Hematopoietic multipotent progenitor cell treated with erythropoietin and hydrocortisone succinate and interleukin-3 and kit ligand, for 15 days (in vitro differentiated cells): Measurements from ENCODE around the gene ZFAND3.

Experiments
- DNase-seq: peaks from one replicate; pipeline ENCODE4 v3.0.0-alpha.2; 2015; ENCODE audit warnings: low spot score

The ZFAND3 gene

DNA sequence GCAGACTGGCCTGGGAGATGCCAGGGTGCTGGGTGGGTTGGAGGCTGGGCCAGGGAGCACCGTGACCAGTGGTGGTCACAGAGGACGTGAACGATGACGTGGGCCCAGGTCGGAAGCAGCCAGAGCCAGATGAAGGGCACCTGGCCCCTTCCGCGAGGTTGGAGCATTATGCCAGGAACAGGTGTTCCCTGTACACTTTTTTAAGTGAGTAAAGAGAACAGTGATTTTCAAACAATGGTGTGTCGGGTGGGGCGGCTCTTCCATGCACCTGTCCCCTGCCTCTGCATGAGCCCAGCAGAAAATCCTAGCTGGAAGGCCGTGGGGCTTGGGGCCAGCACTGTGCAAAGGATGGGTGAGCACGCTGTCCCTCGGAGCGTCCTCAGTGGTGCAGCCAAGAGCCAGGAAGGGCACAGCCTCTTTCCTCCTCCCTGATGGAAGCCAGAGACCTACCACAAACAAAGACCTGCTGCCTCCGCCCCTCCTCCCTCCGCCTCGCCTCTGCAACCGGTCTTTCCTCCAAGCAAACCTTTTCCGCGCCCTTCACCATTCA, 350.5 kb downstream of the ZFAND3 start:
- no peak for DNase-seq

DNA sequence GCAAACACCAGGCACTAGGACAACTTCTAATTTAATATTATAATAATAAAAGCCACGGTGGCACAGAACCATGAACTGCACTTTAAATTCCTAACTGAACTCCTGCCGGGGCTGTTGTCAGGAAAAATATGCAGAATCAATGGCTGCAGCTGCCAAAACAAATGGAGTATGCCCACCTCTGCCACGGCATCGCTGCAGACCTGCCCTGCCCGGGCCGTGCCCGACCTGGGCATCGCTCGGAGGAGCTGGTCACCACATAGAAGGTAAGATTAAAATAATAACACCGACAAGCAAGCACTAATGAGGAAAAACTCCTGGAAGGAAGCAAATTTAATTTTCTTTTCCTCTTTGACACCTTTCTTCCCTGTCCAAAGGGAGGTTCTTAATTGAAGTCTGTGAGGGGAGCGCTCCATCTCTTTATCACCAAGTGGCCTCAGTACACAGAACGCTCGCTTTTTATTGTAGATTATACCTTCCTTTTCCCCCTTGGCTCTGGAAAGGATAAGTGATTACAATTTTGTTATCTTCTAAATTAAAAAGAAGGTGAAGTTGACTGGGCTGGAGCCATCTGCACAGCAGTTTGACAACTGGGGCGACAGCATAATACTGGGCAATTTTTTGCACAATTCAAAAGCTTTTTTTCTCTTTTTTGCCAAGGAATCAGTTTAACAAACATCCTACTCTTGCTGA, 351.3 kb downstream of the ZFAND3 start:
- DNase-seq, result no peak

DNA sequence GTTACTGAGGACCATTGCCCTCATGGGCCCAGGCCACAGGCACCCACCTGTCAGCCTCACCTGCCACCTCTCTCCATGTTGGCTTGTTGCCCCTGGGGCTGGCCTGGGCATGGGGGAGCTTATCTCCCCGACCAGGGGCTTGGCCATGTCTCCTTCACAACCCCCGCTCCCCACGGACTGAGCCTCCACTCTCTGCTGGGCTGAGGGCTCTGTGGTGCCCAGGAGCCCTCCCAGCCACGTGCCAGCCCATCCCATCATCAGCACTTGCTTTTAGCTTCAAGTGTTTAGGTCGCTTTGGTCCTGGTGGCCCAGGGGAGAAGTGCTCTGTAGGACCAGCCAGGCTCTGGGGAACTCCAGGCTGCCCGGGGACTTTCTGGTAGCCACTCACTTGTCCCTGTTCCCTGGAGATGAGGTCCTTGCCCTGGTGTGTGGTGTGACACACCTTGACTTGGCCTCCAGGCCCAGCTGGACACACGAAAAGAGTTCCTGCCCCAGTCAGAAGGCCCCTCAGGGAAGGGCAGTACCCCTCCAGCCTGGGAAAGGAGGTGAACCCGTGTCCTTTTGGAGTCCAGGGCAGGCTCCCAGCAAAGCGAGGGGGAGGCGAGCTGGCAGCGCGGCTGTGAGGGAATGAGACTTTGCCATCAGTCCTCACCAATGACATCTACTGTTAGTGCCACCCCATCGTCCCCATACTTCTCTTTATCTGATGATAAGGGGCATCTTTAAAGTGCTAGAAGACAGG, 352.6 kb downstream of the ZFAND3 start:
- DNase-seq, result no peak

DNA sequence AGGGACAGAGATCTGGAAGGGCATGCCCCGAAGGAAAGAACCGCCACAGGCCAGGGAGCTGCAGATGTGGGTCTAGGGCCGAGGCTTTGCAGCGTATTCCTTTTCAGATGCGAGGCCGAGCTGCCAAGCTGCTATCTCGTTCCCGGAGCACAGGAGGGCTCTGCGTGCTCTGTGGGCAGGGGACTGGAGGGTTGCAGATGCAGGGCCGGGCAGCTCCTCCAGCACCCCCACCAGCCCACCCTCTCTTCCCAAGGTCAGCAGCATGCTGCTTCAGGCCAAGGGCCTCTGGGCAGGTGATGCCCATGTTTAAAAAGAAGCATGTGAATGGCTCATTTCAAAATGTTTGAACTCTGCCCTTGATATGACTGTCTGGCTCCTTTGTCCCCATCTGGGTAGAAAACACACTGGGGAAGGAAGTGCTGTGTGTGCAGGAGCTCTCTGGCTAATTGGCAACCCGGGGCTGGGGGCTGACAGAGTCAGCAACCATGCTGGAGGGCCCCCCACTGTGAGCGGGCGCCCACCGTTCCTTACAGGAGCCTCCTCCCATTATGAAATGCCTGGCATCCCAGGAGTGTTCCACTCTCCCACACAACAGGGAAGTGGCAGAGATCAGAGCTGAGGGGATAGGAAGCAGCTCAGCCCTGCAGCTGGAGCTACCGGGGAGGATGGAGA, 353.3 kb downstream of the ZFAND3 start:
- no peak for DNase-seq

DNA sequence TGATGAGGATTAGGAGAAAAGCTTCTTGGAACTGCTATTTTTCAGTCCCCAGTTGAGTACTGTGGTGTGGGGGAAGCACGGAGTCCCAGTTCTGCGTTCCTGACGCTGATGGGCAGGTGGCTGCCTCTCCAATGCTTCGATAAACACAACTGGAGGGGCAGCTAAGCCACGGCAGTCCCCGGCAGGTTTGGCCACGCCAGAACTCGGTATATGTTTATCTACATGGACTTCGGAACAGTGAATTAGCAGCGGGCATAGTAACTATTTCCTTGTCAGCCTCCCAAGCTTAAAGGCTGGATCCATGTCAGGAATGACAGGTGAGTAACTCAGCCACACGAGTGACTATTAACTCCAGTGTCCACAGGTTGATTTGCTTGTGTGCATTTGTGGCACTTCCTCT, 354.4 kb downstream of the ZFAND3 start:
- no peak for DNase-seq

DNA sequence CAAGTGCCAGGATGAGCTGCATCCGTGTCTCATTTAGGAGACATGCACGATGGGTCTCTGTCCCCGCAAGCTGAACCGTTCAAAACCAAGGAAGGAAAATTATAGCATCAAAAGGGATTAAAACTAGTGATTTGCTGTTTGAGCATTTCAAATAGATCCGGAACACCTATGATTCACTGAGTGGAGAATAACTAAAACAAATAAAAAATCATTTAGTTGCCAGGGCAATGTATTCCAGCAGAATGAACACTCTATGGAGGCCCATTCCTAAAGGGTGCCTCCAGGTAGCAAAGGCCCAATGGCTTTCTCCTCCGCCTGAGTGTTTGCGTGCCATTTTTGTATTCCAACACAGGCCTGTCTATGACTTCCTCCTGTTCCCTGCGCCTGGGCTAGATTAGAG, 354.8 kb downstream of the ZFAND3 start:
- no peak for DNase-seq

DNA sequence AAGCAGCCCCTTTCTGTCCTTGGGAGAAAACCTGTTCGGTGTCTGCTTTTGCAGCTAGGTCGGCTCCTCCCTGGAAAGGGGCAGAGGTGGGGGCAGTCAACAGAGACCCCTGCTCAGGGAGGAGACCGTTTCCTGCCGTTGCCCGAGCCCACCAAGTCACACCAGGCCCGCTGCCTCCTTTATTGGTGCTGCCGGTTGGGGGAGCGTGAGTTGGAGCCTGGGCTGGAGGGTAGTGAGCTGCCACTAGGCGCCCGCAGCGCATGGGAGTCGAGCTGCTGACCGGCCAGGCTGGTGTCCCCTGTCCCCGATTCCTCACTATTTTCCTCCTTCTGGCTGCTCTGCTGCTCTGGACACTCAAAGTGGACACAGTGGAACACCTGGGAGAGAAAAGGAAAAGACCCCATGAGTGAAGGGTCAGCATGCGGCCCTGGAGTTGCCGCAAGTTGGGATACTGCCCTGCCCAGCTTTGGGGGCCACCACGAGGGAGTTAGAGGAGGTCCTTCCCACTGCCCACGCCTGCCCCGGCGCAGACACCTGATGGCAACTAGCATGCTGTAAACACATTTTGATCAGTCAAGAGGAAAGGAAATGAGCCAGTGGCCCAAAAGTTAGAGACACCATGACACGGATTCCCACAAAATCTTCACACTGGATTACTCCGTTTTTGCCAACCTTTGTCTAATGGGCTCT, 355.4 kb downstream of the ZFAND3 start:
- DNase-seq, result no peak

DNA sequence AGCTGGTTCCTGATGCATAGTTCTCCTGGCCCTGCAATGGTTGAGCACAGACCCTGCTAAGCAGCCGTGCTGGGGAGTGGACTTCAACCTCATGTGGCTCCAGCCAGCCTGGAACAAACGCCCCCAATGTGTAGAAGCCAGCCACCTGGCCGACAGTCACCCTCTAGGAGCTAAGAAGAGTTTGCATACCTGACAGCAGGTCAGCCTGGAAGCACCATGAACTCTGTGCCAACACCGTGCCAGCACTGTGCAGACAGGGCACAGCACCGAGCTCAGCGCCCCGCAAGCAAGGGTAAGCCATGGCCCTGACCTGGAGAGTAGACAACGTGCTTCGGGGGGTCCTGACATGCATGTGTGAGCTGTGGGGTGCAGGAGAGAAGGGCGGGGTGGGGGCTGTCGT, 356.3 kb downstream of the ZFAND3 start:
- no peak for DNase-seq

DNA sequence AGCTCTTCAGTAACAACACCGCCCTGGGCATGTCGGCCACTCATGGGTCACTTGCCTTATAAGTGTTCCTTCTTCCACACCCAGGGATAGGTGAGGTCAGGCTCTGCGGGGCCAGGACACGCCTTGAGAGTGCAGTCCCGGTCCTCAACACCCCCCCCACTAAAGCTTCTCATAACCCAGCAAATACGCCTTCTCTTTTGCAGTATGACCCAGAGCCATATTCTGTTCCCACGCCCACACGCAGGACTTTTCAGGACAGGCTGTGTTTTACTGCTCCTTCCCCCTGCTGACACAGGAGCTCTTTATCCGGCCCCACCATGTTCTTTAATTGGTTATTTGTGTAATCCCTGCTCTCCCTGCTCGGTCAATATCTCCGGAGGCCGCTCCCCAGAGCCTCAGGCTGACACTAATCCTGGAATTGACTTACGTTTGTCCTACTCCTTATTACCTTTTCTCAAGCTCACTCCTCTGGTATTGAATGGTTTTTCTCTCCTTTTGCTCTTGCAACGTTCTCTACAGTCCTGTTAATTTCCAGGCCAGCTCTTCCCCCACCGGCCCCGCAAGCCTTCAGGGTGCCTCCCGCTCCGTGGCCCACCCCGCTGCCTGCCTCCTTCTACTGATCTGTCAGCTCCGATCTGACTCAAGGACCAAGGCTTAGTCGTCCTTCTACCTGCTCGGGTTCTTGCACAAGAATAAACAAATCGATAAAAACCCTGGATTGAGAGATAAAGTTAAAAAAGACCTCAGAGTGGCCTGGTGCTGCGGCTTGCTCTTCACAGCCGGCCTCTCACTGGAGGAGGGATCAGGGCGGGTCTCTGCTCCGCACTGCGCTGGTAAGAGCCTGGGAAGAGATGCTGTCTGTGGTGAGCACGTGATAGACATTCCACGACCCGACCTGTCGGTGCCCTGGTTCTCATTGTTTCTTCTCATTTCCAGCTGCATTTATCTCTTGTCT, 357.5 kb downstream of the ZFAND3 start:
- DNase-seq, result no peak

DNA sequence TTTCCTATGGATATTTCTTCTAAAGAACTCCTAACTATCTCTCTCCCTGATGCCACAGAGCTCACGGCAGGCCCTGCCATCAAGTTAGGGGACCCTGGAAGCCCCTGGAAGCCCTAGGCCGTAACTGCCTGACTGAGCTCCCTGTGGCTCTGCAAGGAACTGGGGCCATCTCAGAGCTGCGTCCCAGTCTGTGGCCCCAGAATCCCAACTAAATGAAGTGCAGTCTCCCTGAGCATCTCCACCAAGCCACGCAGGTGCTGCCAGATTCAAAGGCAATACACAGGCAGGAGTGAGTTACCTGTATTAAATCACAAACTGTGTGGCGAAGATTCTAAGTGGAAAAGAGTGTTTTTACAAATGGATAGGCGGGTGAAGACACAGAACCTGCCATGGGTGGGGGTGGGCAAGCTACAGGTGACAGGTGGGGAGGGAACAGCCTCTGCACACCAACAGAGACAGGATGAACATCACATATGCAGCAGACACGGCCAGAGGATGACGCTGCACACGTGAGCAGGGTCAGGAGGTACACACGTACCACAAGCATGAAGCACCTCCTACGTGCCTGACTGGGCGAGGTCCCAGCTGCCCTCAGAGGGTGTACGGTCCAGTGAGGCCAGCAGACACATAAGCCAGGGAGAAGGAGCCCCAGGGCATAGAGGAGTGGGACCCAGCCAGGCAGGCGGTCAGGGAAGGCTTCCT, 358.5 kb downstream of the ZFAND3 start:
- no peak for DNase-seq

DNA sequence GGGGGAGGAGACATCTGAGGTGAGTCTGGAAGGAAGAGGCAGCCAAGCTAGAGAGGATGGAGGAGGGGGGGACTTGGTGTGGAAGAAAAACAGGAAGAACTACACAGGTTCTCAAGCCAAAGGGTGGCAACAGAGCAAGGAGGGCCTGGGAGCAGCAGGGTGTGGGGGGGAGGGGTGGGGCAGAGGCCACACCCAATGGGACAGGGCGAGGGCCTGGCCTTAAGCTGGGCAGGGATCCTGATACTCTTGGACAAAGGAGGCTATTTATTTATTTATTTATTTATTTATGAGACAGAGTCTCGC, 359.0 kb downstream of the ZFAND3 start:
- DNase-seq, result no peak

DNA sequence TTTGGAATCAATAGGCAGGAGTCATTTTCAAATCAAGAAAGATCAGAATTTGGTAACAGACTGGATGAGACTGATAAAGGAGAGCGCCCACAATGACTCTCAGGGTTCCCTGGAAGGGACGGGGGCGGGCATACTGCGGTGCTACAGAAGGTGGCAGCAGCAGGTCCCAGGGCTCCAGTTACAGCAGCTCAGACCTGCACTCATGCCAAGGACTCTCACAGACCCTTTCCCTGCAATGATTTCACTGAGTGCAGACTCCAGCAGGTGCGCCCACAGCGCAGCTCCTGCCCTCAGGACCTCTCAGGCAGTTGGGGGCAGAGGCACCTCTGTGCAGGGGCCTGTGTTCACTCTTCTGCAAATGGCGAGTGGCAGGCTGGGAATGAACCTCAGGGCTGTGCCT, 359.8 kb downstream of the ZFAND3 start:
- no peak for DNase-seq

DNA sequence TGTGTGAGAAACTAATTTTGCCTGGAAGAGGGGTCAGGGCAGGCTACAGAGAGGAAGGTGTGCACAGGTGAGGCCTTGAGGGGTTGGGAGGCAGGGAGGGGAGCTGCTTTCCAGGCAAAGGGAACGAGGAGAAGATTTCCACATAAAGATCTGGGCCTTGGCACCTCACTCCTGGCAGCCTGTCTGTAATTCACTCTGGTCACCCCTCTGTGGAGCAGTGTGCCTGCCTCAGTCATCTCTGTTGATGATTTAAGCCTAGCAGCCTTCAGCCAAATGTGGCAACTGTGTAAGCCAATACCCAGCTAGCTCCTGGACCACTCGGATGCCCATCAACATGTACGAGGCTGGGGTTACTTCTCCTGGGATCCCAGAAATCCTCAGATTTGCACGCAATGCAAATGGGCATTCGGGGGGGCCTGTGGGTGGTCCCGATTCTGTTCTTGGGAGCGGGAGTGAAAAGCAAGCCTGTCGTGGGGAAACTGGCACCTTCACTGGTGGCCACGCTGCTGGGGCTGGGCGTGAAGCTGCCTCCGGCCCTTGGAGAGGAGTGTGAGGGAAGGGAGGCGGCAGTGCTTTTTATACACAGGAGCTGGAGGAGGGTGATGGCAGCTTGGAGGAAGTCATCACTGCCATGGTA, 360.4 kb downstream of the ZFAND3 start:
- DNase-seq, result no peak

DNA sequence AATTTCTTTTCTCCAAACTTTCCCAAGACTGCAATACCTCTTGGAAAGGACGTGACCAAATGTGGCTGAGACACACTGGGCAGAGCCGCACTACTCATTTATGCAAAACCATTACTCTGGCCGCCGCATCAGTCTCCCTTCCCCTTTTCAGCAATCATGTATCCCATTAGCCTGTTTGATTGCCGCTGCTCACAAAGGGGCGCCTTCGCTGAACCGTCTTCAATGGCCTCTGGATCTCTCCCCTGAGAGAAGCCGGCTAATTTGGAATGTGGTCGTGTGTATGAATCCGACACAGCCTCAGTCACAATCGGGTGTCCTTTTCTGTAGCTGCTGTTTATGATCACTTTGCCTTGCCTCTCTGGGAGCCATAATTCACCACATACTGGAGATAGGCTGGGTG, 361.1 kb downstream of the ZFAND3 start:
- no peak for DNase-seq

DNA sequence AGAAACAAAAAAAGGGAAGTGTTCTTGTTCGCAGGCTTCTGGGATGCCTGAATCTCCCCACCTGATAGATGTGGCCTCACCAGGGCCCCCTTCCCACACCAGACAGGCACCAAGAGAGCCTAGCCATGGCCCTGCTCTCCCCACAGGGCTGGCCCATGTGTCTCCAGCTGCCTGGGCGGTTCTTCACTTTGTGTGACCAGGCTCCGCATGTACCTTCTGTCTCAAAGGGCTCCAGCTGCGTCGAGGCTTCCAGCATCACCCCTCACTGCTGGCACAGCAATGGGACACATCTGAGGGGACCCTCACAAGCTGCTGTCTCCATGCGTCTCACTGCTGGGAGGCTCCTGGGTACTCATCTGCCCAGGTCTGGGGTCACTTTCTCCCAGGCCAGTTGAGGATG, 362.9 kb downstream of the ZFAND3 start:
- no peak for DNase-seq

DNA sequence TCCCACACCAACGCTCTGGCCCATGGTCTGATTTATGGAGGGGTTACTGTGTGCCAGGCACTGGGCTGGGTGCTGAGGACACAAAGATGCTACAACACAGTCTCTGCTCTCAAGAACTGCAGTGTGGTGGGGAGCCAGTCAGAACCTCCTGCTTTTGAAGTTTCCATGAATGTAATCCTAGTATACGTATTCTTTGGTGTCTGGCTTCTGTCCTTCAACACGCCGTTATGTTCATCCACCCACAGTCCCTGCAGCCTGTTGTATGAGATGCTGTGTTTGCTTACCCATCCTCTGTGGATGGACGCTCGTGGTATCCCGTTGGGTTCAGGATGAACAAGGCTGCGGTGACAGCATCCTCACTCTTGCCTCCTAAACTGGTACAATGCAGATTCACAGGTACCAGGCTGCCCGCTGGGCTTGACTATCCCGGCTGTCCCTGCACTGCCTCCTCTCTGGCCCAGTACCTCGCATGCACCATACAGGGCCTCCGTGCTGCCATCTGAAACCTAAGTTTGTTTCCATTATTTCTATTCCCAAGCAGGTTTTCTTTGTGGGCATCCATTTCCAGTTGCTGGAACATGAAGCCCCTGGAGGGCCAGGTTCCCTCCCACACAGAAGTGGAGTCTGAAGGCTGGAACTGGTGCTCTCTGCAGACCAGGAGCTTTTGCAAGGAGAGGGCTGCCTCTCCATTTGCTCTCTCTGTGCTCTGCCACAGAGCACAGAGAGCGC, 364.5 kb downstream of the ZFAND3 start:
- DNase-seq, result no peak

DNA sequence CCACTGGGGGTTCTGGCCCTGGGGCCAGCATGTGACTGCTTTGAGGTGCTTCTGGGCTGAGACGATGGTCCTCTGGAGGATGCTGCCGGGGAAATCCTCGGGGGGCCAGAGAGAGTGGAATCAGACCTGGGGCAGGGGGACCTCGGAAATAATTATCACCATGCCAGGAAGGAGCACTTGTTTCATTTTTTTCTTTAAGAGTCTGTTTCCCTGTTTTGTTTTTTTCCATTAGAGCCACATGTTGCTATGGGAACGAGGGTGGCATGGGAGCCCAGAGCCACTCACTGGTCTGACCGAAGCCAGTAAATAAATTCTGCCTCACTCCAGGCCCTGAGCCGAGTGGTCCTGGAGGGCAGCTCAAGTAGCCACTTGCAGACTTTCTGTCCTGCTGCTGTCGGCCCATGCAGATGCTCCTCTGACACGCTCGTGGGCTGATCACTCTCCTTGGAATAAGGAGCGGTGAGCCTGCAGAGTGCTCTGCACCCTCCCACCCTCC, 365.1 kb downstream of the ZFAND3 start:
- DNase-seq, result no peak

DNA sequence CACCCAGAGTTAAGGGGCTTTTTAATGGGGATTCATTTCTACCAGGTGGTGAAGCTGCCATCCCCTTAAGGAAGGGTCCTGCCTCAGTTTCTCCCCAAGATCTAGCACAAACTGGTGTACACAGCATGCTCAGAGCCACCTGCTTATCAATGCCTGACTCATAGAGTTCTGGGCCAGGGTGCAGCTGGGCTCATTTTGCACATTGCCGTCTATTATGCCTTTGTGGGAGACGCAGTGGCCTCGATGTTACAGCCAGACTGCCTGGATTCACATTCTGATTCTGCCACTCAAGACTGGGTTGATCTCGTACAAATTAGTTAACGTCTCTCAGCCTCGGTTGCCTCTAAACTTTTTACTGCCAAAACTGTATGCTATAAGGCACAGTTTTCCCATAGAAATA, 365.7 kb downstream of the ZFAND3 start:
- no peak for DNase-seq

DNA sequence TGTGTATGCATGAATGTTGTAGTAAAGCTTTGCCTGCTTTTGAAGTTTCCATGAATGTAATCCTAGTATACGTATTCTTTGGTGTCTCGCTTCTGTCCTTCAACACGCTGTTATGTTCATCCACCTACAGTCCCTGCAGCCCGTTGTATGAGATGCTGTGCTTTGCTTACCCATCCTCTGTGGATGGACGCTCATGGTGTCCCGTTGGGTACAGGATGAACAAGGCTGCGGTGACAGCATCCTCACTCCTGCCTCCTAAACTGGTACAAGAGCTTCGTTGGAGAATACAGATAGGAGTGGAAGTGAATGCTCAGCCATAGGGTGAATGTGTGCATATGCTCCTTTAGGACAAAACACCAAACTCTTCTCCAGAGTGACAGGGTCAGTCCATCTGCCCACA, 366.2 kb downstream of the ZFAND3 start:
- no peak for DNase-seq

DNA sequence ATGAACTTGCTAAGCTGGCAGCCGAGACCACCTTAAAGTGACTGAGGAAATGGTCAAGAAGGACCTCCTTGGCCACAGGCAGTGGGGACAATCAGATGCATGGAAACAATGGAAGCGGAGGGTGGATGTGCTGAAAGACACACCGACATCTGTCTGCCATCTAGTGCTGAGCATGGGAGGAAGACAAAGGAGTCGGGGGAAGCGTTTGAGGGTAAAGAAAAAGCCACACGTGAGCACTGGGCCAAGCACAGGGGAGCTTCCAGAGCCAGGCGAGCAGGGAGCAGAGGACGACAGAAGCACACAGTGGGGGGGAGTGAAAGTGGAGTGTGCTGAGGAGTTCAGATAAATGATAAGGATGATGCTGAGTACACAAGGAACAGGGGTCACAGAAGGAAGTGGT, 367.8 kb downstream of the ZFAND3 start:
- no peak for DNase-seq
